ENCODE results near the gene NCOA7.
A peak's percentile ranks its signal among the peaks of the same experiment; 100 is the strongest.

NCOA7 gene

DNA sequence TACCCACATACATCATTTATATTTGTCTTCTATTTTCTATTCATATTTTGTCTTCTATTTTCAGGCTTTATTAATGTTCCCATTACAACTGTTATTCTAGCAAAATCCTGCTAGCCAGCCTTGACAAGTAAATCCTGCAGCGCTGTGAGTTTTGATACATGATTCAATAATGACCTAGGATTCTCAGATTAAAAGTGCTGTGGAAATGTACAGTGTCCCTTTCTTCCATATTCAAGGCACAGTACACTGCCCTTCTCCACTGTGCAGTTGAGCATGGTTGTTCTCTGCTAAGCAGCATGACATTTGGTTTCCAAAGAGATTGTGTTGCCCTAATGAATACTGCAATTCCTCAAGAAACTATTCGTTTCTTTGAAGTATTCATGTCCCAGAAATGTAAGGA, 47.2 kb upstream of the NCOA7 start:
- no peaks in the 10 kb centered on the region for H3K36me3 ChIP-seq (replicated peaks in 1 of 2; ENCODE audit: control insufficient read depth in 2 of 2, insufficient read depth in 2 of 2, low read length in 2 of 2)
- H3K27me3 ChIP-seq (ENCODE audit: control insufficient read depth in 3 of 3, insufficient read depth in 3 of 3, low read depth in 1 of 3, low read length in 3 of 3): peaks cover 12 to 87% (median 21%) of the 10 kb centered on the region in 3 experiments
- H2BK15ac ChIP-seq (ENCODE audit: low read length): no peak overlapping the region
- H3K14ac ChIP-seq (ENCODE audit: low read length): no peak overlapping the region
- no peaks in the 10 kb centered on the region for H3K9me3 ChIP-seq (replicated peaks in 1 of 2; ENCODE audit: control insufficient read depth in 2 of 2, insufficient read depth in 1 of 2, low read depth in 1 of 2, low read length in 2 of 2)
- H3K4ac ChIP-seq (ENCODE audit: low read length): no peak overlapping the region
- H2BK120ac ChIP-seq (ENCODE audit: low read depth, low read length): no peak overlapping the region
- no peak overlapping the region for H3K18ac ChIP-seq (ENCODE audit: low read length)
- H4K91ac ChIP-seq (ENCODE audit: low read depth, low read length, poor library complexity): no peak overlapping the region
- no peak overlapping the region for H4K8ac ChIP-seq (ENCODE audit: low read depth, low read length)
- no peak for DNase-seq (ENCODE audit: low spot score)
- no CpG with 5 or more reads among the region's 2 CpGs for WGBS, 2 donors (ENCODE audit: extremely low coverage in 2 of 2, insufficient read length in 2 of 2, insufficient replicate concordance in 1 of 2)
- H3K23ac ChIP-seq (ENCODE audit: low read depth, low read length, poor library complexity): no peak overlapping the region
- H3K4me3 ChIP-seq (ENCODE audit: low read length in 2 of 2): no peak overlapping the region
- no peak overlapping the region for H2BK12ac ChIP-seq (ENCODE audit: low read length)
- H3K79me1 ChIP-seq (ENCODE audit: low read depth, low read length): no peaks in the 10 kb centered on the region
- no peak overlapping the region for H2BK5ac ChIP-seq (ENCODE audit: low read length)
- no peak overlapping the region for H2AFZ ChIP-seq (ENCODE audit: low read length)
- peaks cover 6 to 10% of the 10 kb centered on the region in 2 donors for H3K4me1 ChIP-seq (ENCODE audit: control insufficient read depth in 2 of 2, insufficient read depth in 1 of 2, low read depth in 1 of 2, low read length in 2 of 2)
- no peak overlapping the region for H3K9ac ChIP-seq (ENCODE audit: low read depth, low read length, poor library complexity)
- H3K4me2 ChIP-seq (ENCODE audit: insufficient read depth, low read length, poor library complexity, severe bottlenecking): no peak overlapping the region
- no peak overlapping the region for H3K27ac ChIP-seq (replicated peaks; ENCODE audit: low read length)
- H2AK5ac ChIP-seq (ENCODE audit: low read depth, low read length): no peak overlapping the region

- WGBS, 2 donors (ENCODE audit: extremely low coverage in 2 of 2, insufficient read length in 2 of 2, insufficient replicate concordance in 1 of 2): no CpG with 5 or more reads among the region's 6 CpGs
- H3K4ac ChIP-seq (ENCODE audit: low read length): no peak overlapping the region
- H3K4me2 ChIP-seq (ENCODE audit: insufficient read depth, low read length, poor library complexity, severe bottlenecking): no peak overlapping the region
- H3K27ac ChIP-seq (replicated peaks; ENCODE audit: low read length): no peak overlapping the region
- H3K14ac ChIP-seq (ENCODE audit: low read length): no peak overlapping the region
- H4K91ac ChIP-seq (ENCODE audit: low read depth, low read length, poor library complexity): no peak overlapping the region
- peak; percentile 21 for DNase-seq (ENCODE audit: low spot score)
- no peak overlapping the region for H2BK120ac ChIP-seq (ENCODE audit: low read depth, low read length)
- no peak overlapping the region for H2AFZ ChIP-seq (ENCODE audit: low read length)
- no peak overlapping the region for H3K4me3 ChIP-seq (ENCODE audit: low read length in 2 of 2)
- H2BK5ac ChIP-seq (ENCODE audit: low read length): no peak overlapping the region
- H3K4me1 ChIP-seq (ENCODE audit: control insufficient read depth in 2 of 2, insufficient read depth in 1 of 2, low read depth in 1 of 2, low read length in 2 of 2): peaks cover 6 to 12% of the 10 kb centered on the region in 2 donors
- H4K8ac ChIP-seq (ENCODE audit: low read depth, low read length): no peak overlapping the region
- no peak overlapping the region for H2AK5ac ChIP-seq (ENCODE audit: low read depth, low read length)
- H3K9ac ChIP-seq (ENCODE audit: low read depth, low read length, poor library complexity): no peak overlapping the region
- no peak overlapping the region for H3K18ac ChIP-seq (ENCODE audit: low read length)
- no peak overlapping the region for H2BK15ac ChIP-seq (ENCODE audit: low read length)
- H3K23ac ChIP-seq (ENCODE audit: low read depth, low read length, poor library complexity): no peak overlapping the region
- no peaks in the 10 kb centered on the region for H3K79me1 ChIP-seq (ENCODE audit: low read depth, low read length)
- no peaks in the 10 kb centered on the region for H3K9me3 ChIP-seq (replicated peaks in 1 of 2; ENCODE audit: control insufficient read depth in 2 of 2, insufficient read depth in 1 of 2, low read depth in 1 of 2, low read length in 2 of 2)
- H3K27me3 ChIP-seq (ENCODE audit: control insufficient read depth in 3 of 3, insufficient read depth in 3 of 3, low read depth in 1 of 3, low read length in 3 of 3): peaks cover 14 to 96% (median 36%) of the 10 kb centered on the region in 3 experiments
- H2BK12ac ChIP-seq (ENCODE audit: low read length): no peak overlapping the region
- H3K36me3 ChIP-seq (replicated peaks in 1 of 2; ENCODE audit: control insufficient read depth in 2 of 2, insufficient read depth in 2 of 2, low read length in 2 of 2): no peaks in the 10 kb centered on the region
Observed at GRCh38 chr6:125745281-125746018, 45.3 kb upstream of the NCOA7 start.

GRCh38 chr6:125746019-125746414, 44.7 kb upstream of the NCOA7 start:
- Histone ChIP-seq H3K9me3 (replicated peaks in 1 of 2; ENCODE audit: control insufficient read depth in 2 of 2, insufficient read depth in 1 of 2, low read depth in 1 of 2, low read length in 2 of 2) (no peaks in the 10 kb centered on the region), H3K79me1 (ENCODE audit: low read depth, low read length) (no peaks in the 10 kb centered on the region), H4K8ac (ENCODE audit: low read depth, low read length) (no peak overlapping the region), H3K9ac (ENCODE audit: low read depth, low read length, poor library complexity) (no peak overlapping the region), H2AK5ac (ENCODE audit: low read depth, low read length) (no peak overlapping the region), H2BK120ac (ENCODE audit: low read depth, low read length) (no peak overlapping the region), H3K14ac (ENCODE audit: low read length) (no peak overlapping the region), H3K4me3 (ENCODE audit: low read length in 2 of 2) (no peak overlapping the region), H3K36me3 (replicated peaks in 1 of 2; ENCODE audit: control insufficient read depth in 2 of 2, insufficient read depth in 2 of 2, low read length in 2 of 2) (no peaks in the 10 kb centered on the region), H3K18ac (ENCODE audit: low read length) (no peak overlapping the region), H4K91ac (ENCODE audit: low read depth, low read length, poor library complexity) (no peak overlapping the region), H3K27me3 (ENCODE audit: control insufficient read depth in 3 of 3, insufficient read depth in 3 of 3, low read depth in 1 of 3, low read length in 3 of 3) (peaks cover 14 to 96% (median 39%) of the 10 kb centered on the region in 3 experiments), H2BK5ac (ENCODE audit: low read length) (no peak overlapping the region), H3K4ac (ENCODE audit: low read length) (no peak overlapping the region), H2BK12ac (ENCODE audit: low read length) (no peak overlapping the region), H3K27ac (replicated peaks; ENCODE audit: low read length) (no peak overlapping the region), H2BK15ac (ENCODE audit: low read length) (no peak overlapping the region), H3K4me2 (ENCODE audit: insufficient read depth, low read length, poor library complexity, severe bottlenecking) (no peak overlapping the region), H3K4me1 (ENCODE audit: control insufficient read depth in 2 of 2, insufficient read depth in 1 of 2, low read depth in 1 of 2, low read length in 2 of 2) (peaks cover 6 to 12% of the 10 kb centered on the region in 2 donors), H3K23ac (ENCODE audit: low read depth, low read length, poor library complexity) (no peak overlapping the region), H2AFZ (ENCODE audit: low read length) (no peak overlapping the region)
- no peak for DNase-seq (ENCODE audit: low spot score)
- WGBS, 2 donors (ENCODE audit: extremely low coverage in 2 of 2, insufficient read length in 2 of 2, insufficient replicate concordance in 1 of 2): no CpG with 5 or more reads among the region's 5 CpGs

- Histone ChIP-seq H2BK15ac (ENCODE audit: low read length) (no peak overlapping the region), H3K18ac (ENCODE audit: low read length) (no peak overlapping the region), H3K4ac (ENCODE audit: low read length) (no peak overlapping the region), H3K9ac (ENCODE audit: low read depth, low read length, poor library complexity) (no peak overlapping the region), H3K4me2 (ENCODE audit: insufficient read depth, low read length, poor library complexity, severe bottlenecking) (peak overlapping the region; percentile 93), H3K27me3 (ENCODE audit: control insufficient read depth in 3 of 3, insufficient read depth in 3 of 3, low read depth in 1 of 3, low read length in 3 of 3) (peaks cover 14 to 96% (median 44%) of the 10 kb centered on the region in 3 experiments), H3K9me3 (replicated peaks in 1 of 2; ENCODE audit: control insufficient read depth in 2 of 2, insufficient read depth in 1 of 2, low read depth in 1 of 2, low read length in 2 of 2) (no peaks in the 10 kb centered on the region), H4K91ac (ENCODE audit: low read depth, low read length, poor library complexity) (no peak overlapping the region), H3K14ac (ENCODE audit: low read length) (no peak overlapping the region), H3K27ac (replicated peaks; ENCODE audit: low read length) (peak overlapping the region; percentile 12), H2AFZ (ENCODE audit: low read length) (peak overlapping the region; percentile 99), H3K4me1 (ENCODE audit: control insufficient read depth in 2 of 2, insufficient read depth in 1 of 2, low read depth in 1 of 2, low read length in 2 of 2) (peaks cover 6 to 12% of the 10 kb centered on the region in 2 donors), H2BK120ac (ENCODE audit: low read depth, low read length) (no peak overlapping the region), H2AK5ac (ENCODE audit: low read depth, low read length) (no peak overlapping the region), H3K4me3 (ENCODE audit: low read length in 2 of 2) (peak overlapping the region; percentile 12 to 66), H2BK12ac (ENCODE audit: low read length) (no peak overlapping the region), H3K23ac (ENCODE audit: low read depth, low read length, poor library complexity) (no peak overlapping the region), H3K79me1 (ENCODE audit: low read depth, low read length) (no peaks in the 10 kb centered on the region), H4K8ac (ENCODE audit: low read depth, low read length) (no peak overlapping the region), H3K36me3 (replicated peaks in 1 of 2; ENCODE audit: control insufficient read depth in 2 of 2, insufficient read depth in 2 of 2, low read length in 2 of 2) (no peaks in the 10 kb centered on the region), H2BK5ac (ENCODE audit: low read length) (no peak overlapping the region)
- peak; percentile 71 for DNase-seq (ENCODE audit: low spot score)
- no CpG with 5 or more reads among the region's 32 CpGs for WGBS, 2 donors (ENCODE audit: extremely low coverage in 2 of 2, insufficient read length in 2 of 2, insufficient replicate concordance in 1 of 2)
Observed at GRCh38 chr6:125746731-125747588, 43.8 kb upstream of the NCOA7 start.
